K562 (cell line): Measurements from ENCODE around the gene EBF4. TPM values are rescaled to one million over a fixed set of nuclear protein-coding genes. Genes with fewer than 3 reads are reported as not detected.

Experiments
- ATF1 ChIP-seq, 2 experiments: fragments of 450-650 bp in 1 of 2; IDR thresholded peaks; 2 replicates each; pipeline ENCODE4 v1.6.1; 2016; ENCODE audit warnings: missing compliant biosample characterization in 1 of 2, missing genetic modification characterization in 1 of 2
- CREB1 ChIP-seq, 2 experiments: sonication (generic) in 1 of 2; formaldehyde crosslinking in 1 of 2; IDR thresholded peaks; 2 replicates each; pipeline versions ENCODE4 v1.6.1 to v1.8.0; 2012 to 2022; ENCODE audit warnings: inconsistent platforms in 1 of 2, mild to moderate bottlenecking in 1 of 2, missing genetic modification reagents in 1 of 2, moderate library complexity in 1 of 2
- HCFC1 ChIP-seq: IDR thresholded peaks from 2 replicates; pipeline ENCODE4 v1.6.1; 2012; ENCODE audit warnings: low read depth, low read length, improper control_type of control experiment
- ZNF589 ChIP-seq: fragments of 200-800 bp; sonication (Bioruptor generic); IDR thresholded peaks from 2 replicates; pipeline ENCODE4 v1.6.1; 2016; ENCODE audit warnings: low read depth, missing genetic modification characterization, missing compliant biosample characterization
- polyA plus RNA-seq, 8 experiments: library from polyadenylated mRNA; depleted of rRNA in 4 of 8; stranded (reverse) in 5 of 8; unstranded in 3 of 8; fragments of >200 nt; fragmentation: Nextera tagmentation in 2 of 8; fragmentation: Illumina TruSeq in 1 of 8; extraction: Ambion mirVana in 2 of 8; extraction: Trizol in 1 of 8; gene quantifications; 2 replicates each; pipeline versions ENCODE4 v1.2.1 to v1.2.3, GENCODE V29; 2011 to 2014; ENCODE audit warnings: inconsistent platforms in 1 of 8, missing spikeins in 1 of 8
- total RNA-seq, 7 experiments: library from RNA; depleted of rRNA in 6 of 7; stranded (reverse); fragments of >200 nt in 6 of 7; fragmentation: Illumina TruSeq in 2 of 7; extraction: Trizol in 2 of 7; gene quantifications; 2 replicates each; pipeline versions ENCODE4 v1.2.1 to v1.2.3, GENCODE V29; 2011 to 2021; ENCODE audit warnings: low replicate concordance in 1 of 7
- TF ChIP-seq, protein P1 (sequence below): fragments of 450-650 bp; IDR thresholded peaks from 2 replicates; pipeline ENCODE4 v1.6.1; 2016; ENCODE audit warnings: mild to moderate bottlenecking, moderate library complexity

The EBF4 gene
- total and polyA plus RNA-seq, 9 of the 15 experiments (the other 6 are each of a cell fraction or from before 2014, with no cell fraction given) = 0.09 TPM; not detected in 8

GRCh38 chr20:2663887-2664719 lies 28.5 kb upstream of the EBF4 start, which contains the start of gene IDH3B (continued):
- TF ChIP-seq, protein P1, sequence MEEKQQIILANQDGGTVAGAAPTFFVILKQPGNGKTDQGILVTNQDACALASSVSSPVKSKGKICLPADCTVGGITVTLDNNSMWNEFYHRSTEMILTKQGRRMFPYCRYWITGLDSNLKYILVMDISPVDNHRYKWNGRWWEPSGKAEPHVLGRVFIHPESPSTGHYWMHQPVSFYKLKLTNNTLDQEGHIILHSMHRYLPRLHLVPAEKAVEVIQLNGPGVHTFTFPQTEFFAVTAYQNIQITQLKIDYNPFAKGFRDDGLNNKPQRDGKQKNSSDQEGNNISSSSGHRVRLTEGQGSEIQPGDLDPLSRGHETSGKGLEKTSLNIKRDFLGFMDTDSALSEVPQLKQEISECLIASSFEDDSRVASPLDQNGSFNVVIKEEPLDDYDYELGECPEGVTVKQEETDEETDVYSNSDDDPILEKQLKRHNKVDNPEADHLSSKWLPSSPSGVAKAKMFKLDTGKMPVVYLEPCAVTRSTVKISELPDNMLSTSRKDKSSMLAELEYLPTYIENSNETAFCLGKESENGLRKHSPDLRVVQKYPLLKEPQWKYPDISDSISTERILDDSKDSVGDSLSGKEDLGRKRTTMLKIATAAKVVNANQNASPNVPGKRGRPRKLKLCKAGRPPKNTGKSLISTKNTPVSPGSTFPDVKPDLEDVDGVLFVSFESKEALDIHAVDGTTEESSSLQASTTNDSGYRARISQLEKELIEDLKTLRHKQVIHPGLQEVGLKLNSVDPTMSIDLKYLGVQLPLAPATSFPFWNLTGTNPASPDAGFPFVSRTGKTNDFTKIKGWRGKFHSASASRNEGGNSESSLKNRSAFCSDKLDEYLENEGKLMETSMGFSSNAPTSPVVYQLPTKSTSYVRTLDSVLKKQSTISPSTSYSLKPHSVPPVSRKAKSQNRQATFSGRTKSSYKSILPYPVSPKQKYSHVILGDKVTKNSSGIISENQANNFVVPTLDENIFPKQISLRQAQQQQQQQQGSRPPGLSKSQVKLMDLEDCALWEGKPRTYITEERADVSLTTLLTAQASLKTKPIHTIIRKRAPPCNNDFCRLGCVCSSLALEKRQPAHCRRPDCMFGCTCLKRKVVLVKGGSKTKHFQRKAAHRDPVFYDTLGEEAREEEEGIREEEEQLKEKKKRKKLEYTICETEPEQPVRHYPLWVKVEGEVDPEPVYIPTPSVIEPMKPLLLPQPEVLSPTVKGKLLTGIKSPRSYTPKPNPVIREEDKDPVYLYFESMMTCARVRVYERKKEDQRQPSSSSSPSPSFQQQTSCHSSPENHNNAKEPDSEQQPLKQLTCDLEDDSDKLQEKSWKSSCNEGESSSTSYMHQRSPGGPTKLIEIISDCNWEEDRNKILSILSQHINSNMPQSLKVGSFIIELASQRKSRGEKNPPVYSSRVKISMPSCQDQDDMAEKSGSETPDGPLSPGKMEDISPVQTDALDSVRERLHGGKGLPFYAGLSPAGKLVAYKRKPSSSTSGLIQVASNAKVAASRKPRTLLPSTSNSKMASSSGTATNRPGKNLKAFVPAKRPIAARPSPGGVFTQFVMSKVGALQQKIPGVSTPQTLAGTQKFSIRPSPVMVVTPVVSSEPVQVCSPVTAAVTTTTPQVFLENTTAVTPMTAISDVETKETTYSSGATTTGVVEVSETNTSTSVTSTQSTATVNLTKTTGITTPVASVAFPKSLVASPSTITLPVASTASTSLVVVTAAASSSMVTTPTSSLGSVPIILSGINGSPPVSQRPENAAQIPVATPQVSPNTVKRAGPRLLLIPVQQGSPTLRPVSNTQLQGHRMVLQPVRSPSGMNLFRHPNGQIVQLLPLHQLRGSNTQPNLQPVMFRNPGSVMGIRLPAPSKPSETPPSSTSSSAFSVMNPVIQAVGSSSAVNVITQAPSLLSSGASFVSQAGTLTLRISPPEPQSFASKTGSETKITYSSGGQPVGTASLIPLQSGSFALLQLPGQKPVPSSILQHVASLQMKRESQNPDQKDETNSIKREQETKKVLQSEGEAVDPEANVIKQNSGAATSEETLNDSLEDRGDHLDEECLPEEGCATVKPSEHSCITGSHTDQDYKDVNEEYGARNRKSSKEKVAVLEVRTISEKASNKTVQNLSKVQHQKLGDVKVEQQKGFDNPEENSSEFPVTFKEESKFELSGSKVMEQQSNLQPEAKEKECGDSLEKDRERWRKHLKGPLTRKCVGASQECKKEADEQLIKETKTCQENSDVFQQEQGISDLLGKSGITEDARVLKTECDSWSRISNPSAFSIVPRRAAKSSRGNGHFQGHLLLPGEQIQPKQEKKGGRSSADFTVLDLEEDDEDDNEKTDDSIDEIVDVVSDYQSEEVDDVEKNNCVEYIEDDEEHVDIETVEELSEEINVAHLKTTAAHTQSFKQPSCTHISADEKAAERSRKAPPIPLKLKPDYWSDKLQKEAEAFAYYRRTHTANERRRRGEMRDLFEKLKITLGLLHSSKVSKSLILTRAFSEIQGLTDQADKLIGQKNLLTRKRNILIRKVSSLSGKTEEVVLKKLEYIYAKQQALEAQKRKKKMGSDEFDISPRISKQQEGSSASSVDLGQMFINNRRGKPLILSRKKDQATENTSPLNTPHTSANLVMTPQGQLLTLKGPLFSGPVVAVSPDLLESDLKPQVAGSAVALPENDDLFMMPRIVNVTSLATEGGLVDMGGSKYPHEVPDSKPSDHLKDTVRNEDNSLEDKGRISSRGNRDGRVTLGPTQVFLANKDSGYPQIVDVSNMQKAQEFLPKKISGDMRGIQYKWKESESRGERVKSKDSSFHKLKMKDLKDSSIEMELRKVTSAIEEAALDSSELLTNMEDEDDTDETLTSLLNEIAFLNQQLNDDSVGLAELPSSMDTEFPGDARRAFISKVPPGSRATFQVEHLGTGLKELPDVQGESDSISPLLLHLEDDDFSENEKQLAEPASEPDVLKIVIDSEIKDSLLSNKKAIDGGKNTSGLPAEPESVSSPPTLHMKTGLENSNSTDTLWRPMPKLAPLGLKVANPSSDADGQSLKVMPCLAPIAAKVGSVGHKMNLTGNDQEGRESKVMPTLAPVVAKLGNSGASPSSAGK = peak; percentile 39
- TF ChIP-seq ATF1 (CRISPR knock-in tag; IDR thresholded peaks at IDR 0.05) (peak; percentile 88), ATF1 (tag; IDR thresholded peaks at IDR 0.05) (peak; percentile 98), HCFC1 (peak; percentile 88), ZNF589 (CRISPR knock-in tag) (peak; percentile 76; the same call in 1 of the 2 replicates), CREB1 (IDR thresholded peaks at IDR 0.05) (peak; percentile 97), CREB1 (CRISPR knock-in tag; IDR thresholded peaks at IDR 0.05) (peak; percentile 98)
